Trophoblast cell (in vitro differentiated cells and primary cell): ENCODE results near the gene UBE2D2.

Source experiments
- DNase-seq, 2 donors: peaks; one replicate each; pipeline ENCODE4 v3.0.0-alpha.2; 2016
- H2AFZ ChIP-seq: 2 replicates; pipeline ENCODE4 v1.6.1; 2013; ENCODE audit warnings: low read length, moderate library complexity, mild to moderate bottlenecking; ENCODE audit not compliant: insufficient read depth, poor library complexity
- H2AK5ac ChIP-seq: 2 replicates; pipeline ENCODE4 v1.6.1; 2013; ENCODE audit warnings: mild to moderate bottlenecking, low read length
- H2BK120ac ChIP-seq: 2 replicates; pipeline ENCODE4 v1.6.1; 2013; ENCODE audit warnings: low read length, mild to moderate bottlenecking, moderate library complexity; ENCODE audit not compliant: insufficient read depth, poor library complexity
- H2BK12ac ChIP-seq: 2 replicates; pipeline ENCODE4 v1.6.1; 2013; ENCODE audit warnings: mild to moderate bottlenecking, low read length, moderate library complexity
- H2BK5ac ChIP-seq: 2 replicates; pipeline ENCODE4 v1.6.1; 2013; ENCODE audit warnings: low read length, low read depth, moderate library complexity, mild to moderate bottlenecking; ENCODE audit not compliant: poor library complexity
- H3K14ac ChIP-seq: 2 replicates; pipeline ENCODE4 v1.6.1; 2013; ENCODE audit warnings: mild to moderate bottlenecking, low read length
- H3K18ac ChIP-seq: 2 replicates; pipeline ENCODE4 v1.6.1; 2013; ENCODE audit warnings: mild to moderate bottlenecking, low read length
- H3K23ac ChIP-seq: 2 replicates; pipeline ENCODE4 v1.6.1; 2013; ENCODE audit warnings: low read length
- H3K27ac ChIP-seq: 2 replicates; pipeline ENCODE4 v1.5.1; 2013; ENCODE audit warnings: low read depth, mild to moderate bottlenecking, inconsistent platforms, low read length, moderate library complexity
- H3K27me3 ChIP-seq: 2 replicates; pipeline ENCODE4 v1.6.1; 2013; ENCODE audit warnings: inconsistent platforms, mild to moderate bottlenecking, low read length, moderate library complexity; ENCODE audit not compliant: insufficient read depth
- H3K36me3 ChIP-seq, 2 experiments: 1 replicate in 1 of 2; 2 replicates in 1 of 2; pipeline ENCODE4 v1.6.1; 2013; ENCODE audit warnings: low read length in 2 of 2, mild to moderate bottlenecking in 2 of 2, moderate library complexity in 1 of 2; ENCODE audit not compliant: insufficient read depth in 2 of 2, control insufficient read depth in 1 of 2
- H3K4ac ChIP-seq: 2 replicates; pipeline ENCODE4 v1.6.1; 2013; ENCODE audit warnings: low read depth, mild to moderate bottlenecking, low read length, moderate library complexity
- H3K4me1 ChIP-seq, 2 experiments: 1 replicate in 1 of 2; 2 replicates in 1 of 2; pipeline ENCODE4 v1.6.1; 2013; ENCODE audit warnings: low read length in 2 of 2, mild to moderate bottlenecking in 2 of 2, moderate library complexity in 1 of 2; ENCODE audit not compliant: insufficient read depth in 2 of 2, control insufficient read depth in 1 of 2
- H3K4me2 ChIP-seq: 2 replicates; pipeline ENCODE4 v1.6.1; 2013; ENCODE audit warnings: inconsistent platforms, mild to moderate bottlenecking, low read length, moderate library complexity
- H3K4me3 ChIP-seq: 2 replicates; pipeline ENCODE4 v1.5.1; 2013; ENCODE audit warnings: mild to moderate bottlenecking, low read depth, low read length, inconsistent platforms
- H3K79me1 ChIP-seq: one replicate; pipeline ENCODE4 v1.6.1; 2013; ENCODE audit warnings: low read length
- H3K79me2 ChIP-seq: 2 replicates; pipeline ENCODE4 v1.6.1; 2013; ENCODE audit warnings: low read length, mild to moderate bottlenecking; ENCODE audit not compliant: control insufficient read depth, insufficient read depth, poor library complexity
- H3K9ac ChIP-seq: 2 replicates; pipeline ENCODE4 v1.6.1; 2013; ENCODE audit warnings: mild to moderate bottlenecking, low read length
- H3K9me3 ChIP-seq: 2 replicates; pipeline ENCODE4 v1.6.1; 2013; ENCODE audit warnings: low read depth, mild to moderate bottlenecking, control low read depth, inconsistent platforms, low read length; ENCODE audit not compliant: insufficient read depth
- H4K12ac ChIP-seq: 2 replicates; pipeline ENCODE4 v1.6.1; 2013; ENCODE audit warnings: low read depth, mild to moderate bottlenecking, low read length, moderate library complexity
- H4K8ac ChIP-seq: 2 replicates; pipeline ENCODE4 v1.6.1; 2013; ENCODE audit warnings: low read depth, mild to moderate bottlenecking, low read length, moderate library complexity
- H4K91ac ChIP-seq: one replicate; pipeline ENCODE4 v1.6.1; 2013; ENCODE audit warnings: low read depth, mild to moderate bottlenecking, low read length, moderate library complexity
- whole genome bisulfite sequencing: extraction: QIAGEN DNeasy Blood & Tissue Kit; methylation state at CpG from one replicate; pipeline ENCODE4 v1.1.7; 2013; ENCODE audit warnings: missing lambda C conversion rate; ENCODE audit not compliant: insufficient read length, insufficient coverage; ENCODE audit errors: extremely low coverage; 5-methylcytosine and 5-hydroxymethylcytosine counted together

UBE2D2 gene

GRCh38 chr5:139561655-139562451, 714 bp downstream of the UBE2D2 start:
- Histone ChIP-seq H4K12ac (peak overlapping the region; percentile 74), H3K14ac (peak overlapping the region; percentile 95), H3K27me3 (no peaks in the 10 kb centered on the region), H3K23ac (no peak overlapping the region), H2AFZ (peak overlapping the region; percentile 92), H3K27ac (peak overlapping the region; percentile 91), H2BK5ac (peak overlapping the region; percentile 95), H4K8ac (peak overlapping the region; percentile 89), H3K79me1 (peaks cover 14% of the 10 kb centered on the region), H3K18ac (peak overlapping the region; percentile 93), H3K36me3 (peaks cover 4 to 5% of the 10 kb centered on the region in 2 experiments), H3K4me1 (peaks cover 0 to 6% of the 10 kb centered on the region in 2 experiments), H2AK5ac (peak overlapping the region; percentile 77), H3K4ac (peak overlapping the region; percentile 90), H3K9ac (peak overlapping the region; percentile 98), H3K9me3 (no peaks in the 10 kb centered on the region), H4K91ac (peak overlapping the region; percentile 86), H2BK120ac (peak overlapping the region; percentile 71), H3K4me3 (peak overlapping the region; percentile 96), H3K79me2 (peaks cover 31% of the 10 kb centered on the region), H2BK12ac (no peak overlapping the region), H3K4me2 (peak overlapping the region; percentile 68)
- peak; percentile 67 to 84 for DNase-seq
- no CpG with 5 or more reads among the region's 57 CpGs for WGBS

GRCh38 chr5:139562847-139563246, 1.7 kb downstream of the UBE2D2 start:
- Histone ChIP-seq H4K8ac (no peak overlapping the region), H3K14ac (no peak overlapping the region), H3K4me1 (peaks cover 0 to 6% of the 10 kb centered on the region in 2 experiments), H2AK5ac (no peak overlapping the region), H2BK120ac (no peak overlapping the region), H3K9ac (peak overlapping the region; percentile 8), H4K12ac (no peak overlapping the region), H3K9me3 (no peaks in the 10 kb centered on the region), H3K23ac (no peak overlapping the region), H3K79me2 (peaks cover 31% of the 10 kb centered on the region), H4K91ac (no peak overlapping the region), H2AFZ (no peak overlapping the region), H3K4me3 (no peak overlapping the region), H3K27me3 (no peaks in the 10 kb centered on the region), H2BK12ac (no peak overlapping the region), H3K18ac (no peak overlapping the region), H3K36me3 (peaks cover 4 to 9% of the 10 kb centered on the region in 2 experiments), H2BK5ac (no peak overlapping the region), H3K79me1 (peaks cover 14% of the 10 kb centered on the region), H3K27ac (no peak overlapping the region), H3K4ac (peak overlapping the region; percentile 82), H3K4me2 (peak overlapping the region; percentile 57)
- no CpG with 5 or more reads among the region's 5 CpGs for WGBS
- no peak for DNase-seq

- peaks cover 13% of the 10 kb centered on the region for H3K79me1 ChIP-seq
- H3K9ac ChIP-seq, result no peak overlapping the region
- H2BK5ac ChIP-seq, result no peak overlapping the region
- H2BK120ac ChIP-seq, result no peak overlapping the region
- no peak overlapping the region for H4K8ac ChIP-seq
- peak overlapping the region; percentile 97 for H3K4ac ChIP-seq
- H3K23ac ChIP-seq, result no peak overlapping the region
- H3K4me1 ChIP-seq, result peaks cover 0 to 3% of the 10 kb centered on the region in 2 experiments
- no peak overlapping the region for H2AK5ac ChIP-seq
- no peak overlapping the region for H3K4me3 ChIP-seq
- no CpG with 5 or more reads among the region's 6 CpGs for WGBS
- H3K4me2 ChIP-seq, result no peak overlapping the region
- no peak for DNase-seq
- H3K36me3 ChIP-seq, result peaks cover 11 to 16% of the 10 kb centered on the region in 2 experiments
- H2BK12ac ChIP-seq, result no peak overlapping the region
- H4K91ac ChIP-seq, result no peak overlapping the region
- no peaks in the 10 kb centered on the region for H3K27me3 ChIP-seq
- no peaks in the 10 kb centered on the region for H3K9me3 ChIP-seq
- peaks cover 34% of the 10 kb centered on the region for H3K79me2 ChIP-seq
- H2AFZ ChIP-seq, result no peak overlapping the region
- no peak overlapping the region for H3K18ac ChIP-seq
- H3K27ac ChIP-seq, result no peak overlapping the region
- no peak overlapping the region for H4K12ac ChIP-seq
- no peak overlapping the region for H3K14ac ChIP-seq
Observed at GRCh38 chr5:139565411-139566305, 4.5 kb downstream of the UBE2D2 start.

GRCh38 chr5:139566611-139567010, 5.5 kb downstream of the UBE2D2 start:
- Histone ChIP-seq H3K18ac (no peak overlapping the region), H2BK120ac (no peak overlapping the region), H3K27ac (no peak overlapping the region), H3K4me1 (peaks cover 0 to 2% of the 10 kb centered on the region in 2 experiments), H3K23ac (no peak overlapping the region), H2BK12ac (no peak overlapping the region), H3K79me1 (peaks cover 6% of the 10 kb centered on the region), H3K14ac (no peak overlapping the region), H3K27me3 (no peaks in the 10 kb centered on the region), H2AK5ac (no peak overlapping the region), H3K9me3 (no peaks in the 10 kb centered on the region), H3K79me2 (peaks cover 29% of the 10 kb centered on the region), H3K4me3 (no peak overlapping the region), H2AFZ (no peak overlapping the region), H4K8ac (no peak overlapping the region), H2BK5ac (no peak overlapping the region), H3K4me2 (no peak overlapping the region), H4K12ac (peak overlapping the region; percentile 39), H4K91ac (no peak overlapping the region), H3K4ac (peak overlapping the region; percentile 94), H3K9ac (no peak overlapping the region), H3K36me3 (peaks cover 11 to 16% of the 10 kb centered on the region in 2 experiments)
- no CpG with 5 or more reads among the region's 5 CpGs for WGBS
- DNase-seq, result no peak
